Fibroblast of lung (primary cell): ENCODE results near the gene HPN. TPM values are rescaled to one million over a fixed set of nuclear protein-coding genes. Genes with fewer than 3 reads are reported as not detected.

ENCODE experiments used
- DNase-seq, 2 donors: peaks; one replicate each; pipeline versions ENCODE4 v3.0.0 to v3.0.0-alpha.2; 2010; ENCODE audit warnings: low read depth in 2 of 2
- H2AFZ ChIP-seq: 2 replicates; pipeline ENCODE4 v1.5.1; 2012; ENCODE audit warnings: low read length, control low read depth, inconsistent platforms
- H3K27ac ChIP-seq: 2 replicates; pipeline ENCODE4 v1.5.1; 2011; ENCODE audit warnings: low read length, control low read depth; ENCODE audit not compliant: insufficient read depth
- H3K27me3 ChIP-seq: 2 replicates; pipeline ENCODE4 v1.5.1; 2011; ENCODE audit warnings: mild to moderate bottlenecking, low read length; ENCODE audit not compliant: control insufficient read depth, insufficient read depth
- H3K36me3 ChIP-seq: 2 replicates; pipeline ENCODE4 v1.5.1; 2011; ENCODE audit warnings: low read length; ENCODE audit not compliant: control insufficient read depth, insufficient read depth
- H3K4me1 ChIP-seq: 2 replicates; pipeline ENCODE4 v1.5.1; 2011; ENCODE audit warnings: low read length; ENCODE audit not compliant: control insufficient read depth, insufficient read depth; ENCODE audit errors: extremely low read depth
- H3K4me2 ChIP-seq: 2 replicates; pipeline ENCODE4 v1.5.1; 2011; ENCODE audit warnings: low read length, control low read depth; ENCODE audit not compliant: insufficient read depth; ENCODE audit errors: extremely low read depth
- H3K4me3 ChIP-seq, 4 experiments: fragments of 200-600 bp in 1 of 4; sonication (generic) in 1 of 4; replicated peaks in 1 of 4; 2 replicates each; pipeline ENCODE4 v1.5.1; 2011 to 2016; ENCODE audit warnings: low read length in 4 of 4, low read depth in 3 of 4, mild to moderate bottlenecking in 3 of 4, control low read depth in 2 of 4, inconsistent platforms in 1 of 4, mixed read lengths in 1 of 4; ENCODE audit not compliant: insufficient read depth in 1 of 4; ENCODE audit errors: control extremely low read depth in 1 of 4
- H3K79me2 ChIP-seq: 2 replicates; pipeline ENCODE4 v1.5.1; 2012; ENCODE audit warnings: mild to moderate bottlenecking, low read length, inconsistent platforms; ENCODE audit not compliant: control insufficient read depth, insufficient read depth
- H3K9ac ChIP-seq: 2 replicates; pipeline ENCODE4 v1.5.1; 2011; ENCODE audit warnings: mild to moderate bottlenecking, low read length, control low read depth; ENCODE audit not compliant: insufficient read depth
- H3K9me3 ChIP-seq: 2 replicates; pipeline ENCODE4 v1.5.1; 2012; ENCODE audit warnings: low read depth, low read length; ENCODE audit not compliant: control insufficient read depth, insufficient read depth
- H4K20me1 ChIP-seq: 2 replicates; pipeline ENCODE4 v1.5.1; 2011; ENCODE audit warnings: low read length; ENCODE audit not compliant: control insufficient read depth, insufficient read depth; ENCODE audit errors: extremely low read depth
- EZH2 ChIP-seq: IDR thresholded peaks from 2 replicates; pipeline ENCODE4 v1.5.1; 2012; ENCODE audit warnings: low read length, control low read depth, mild to moderate bottlenecking; ENCODE audit errors: missing control alignments
- polyA plus RNA-seq, 2 donors: library from polyadenylated mRNA; depleted of rRNA in 1 of 2; stranded (reverse) in 1 of 2; unstranded in 1 of 2; fragments of >200 nt; gene quantifications; 2 replicates each; pipeline ENCODE4 v1.2.1, GENCODE V29; 2011 to 2012; ENCODE audit warnings: missing spikeins in 1 of 2
- total RNA-seq: library from RNA; depleted of rRNA; stranded (reverse); fragments of >200 nt; gene quantifications from 2 replicates; pipeline ENCODE4 v1.2.1, GENCODE V29; 2014
- TF ChIP-seq, protein P1 (sequence below), 2 donors: IDR thresholded peaks in 1 of 2; conservative IDR thresholded peaks in 1 of 2; 1 replicate in 1 of 2; 2 replicates in 1 of 2; pipeline ENCODE4 v1.5.1; 2011 to 2012; ENCODE audit warnings: low read length in 2 of 2, control low read depth in 1 of 2, inconsistent platforms in 1 of 2, low read depth in 1 of 2, mild to moderate bottlenecking in 1 of 2

HPN gene
- total and polyA plus RNA-seq, 2 donors (not counting 1 experiment from before 2014, with no cell fraction given) = 0.33 TPM; not detected in 1

DNA sequence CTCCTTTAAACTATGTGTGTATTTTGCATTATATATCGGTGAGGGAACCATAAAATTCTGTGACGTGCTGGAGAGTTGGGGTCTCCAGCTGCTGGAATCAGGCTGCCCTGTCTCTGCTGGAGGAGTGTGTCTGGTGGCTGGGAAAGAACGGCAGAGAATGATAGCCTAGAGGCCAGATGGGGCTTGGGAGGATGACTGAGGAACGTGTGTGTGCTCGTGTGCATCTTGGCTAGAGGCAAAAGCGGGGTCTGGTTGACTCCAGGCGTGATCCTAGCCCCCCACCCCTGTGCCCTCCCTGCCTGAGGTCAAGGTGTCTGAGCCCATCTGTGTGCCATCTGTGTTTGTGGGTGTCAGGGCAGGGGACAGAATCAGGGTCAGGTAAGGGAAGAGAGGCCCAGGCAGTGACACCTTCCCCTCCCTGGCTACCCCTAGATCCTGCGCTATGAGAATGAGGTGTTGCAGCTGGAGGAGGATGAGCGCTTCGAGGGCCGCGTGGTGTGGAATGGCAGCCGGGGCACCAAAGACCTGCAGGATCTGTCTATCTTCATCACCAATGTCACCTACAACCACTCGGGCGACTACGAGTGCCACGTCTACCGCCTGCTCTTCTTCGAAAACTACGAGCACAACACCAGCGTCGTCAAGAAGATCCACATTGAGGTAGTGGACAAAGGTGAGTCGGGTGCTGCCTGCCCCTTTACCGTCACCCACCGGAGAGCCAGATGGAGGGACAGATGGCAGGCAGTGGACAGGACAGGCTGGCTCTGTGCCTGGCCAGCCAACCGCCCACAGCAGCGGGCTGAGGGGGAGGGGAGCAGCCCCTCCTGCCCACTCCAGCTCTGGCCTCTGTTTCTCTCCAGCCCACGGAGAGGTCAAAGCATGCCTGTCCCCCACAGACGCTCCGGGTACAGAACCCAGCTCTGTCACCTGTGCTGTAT, 8.2 kb upstream of the HPN start:
- Histone ChIP-seq H3K4me3 (no peak overlapping the region), H3K4me2 (no peak overlapping the region), H3K9ac (no peak overlapping the region), H3K36me3 (peaks cover 5% of the 10 kb centered on the region), H3K79me2 (no peaks in the 10 kb centered on the region), H3K4me1 (peaks cover 3% of the 10 kb centered on the region), H3K9me3 (no peaks in the 10 kb centered on the region), H2AFZ (no peak overlapping the region), H3K27me3 (no peaks in the 10 kb centered on the region), H4K20me1 (no peaks in the 10 kb centered on the region), H3K27ac (no peak overlapping the region)
- DNase-seq = no peak
- TF ChIP-seq, protein P1, sequence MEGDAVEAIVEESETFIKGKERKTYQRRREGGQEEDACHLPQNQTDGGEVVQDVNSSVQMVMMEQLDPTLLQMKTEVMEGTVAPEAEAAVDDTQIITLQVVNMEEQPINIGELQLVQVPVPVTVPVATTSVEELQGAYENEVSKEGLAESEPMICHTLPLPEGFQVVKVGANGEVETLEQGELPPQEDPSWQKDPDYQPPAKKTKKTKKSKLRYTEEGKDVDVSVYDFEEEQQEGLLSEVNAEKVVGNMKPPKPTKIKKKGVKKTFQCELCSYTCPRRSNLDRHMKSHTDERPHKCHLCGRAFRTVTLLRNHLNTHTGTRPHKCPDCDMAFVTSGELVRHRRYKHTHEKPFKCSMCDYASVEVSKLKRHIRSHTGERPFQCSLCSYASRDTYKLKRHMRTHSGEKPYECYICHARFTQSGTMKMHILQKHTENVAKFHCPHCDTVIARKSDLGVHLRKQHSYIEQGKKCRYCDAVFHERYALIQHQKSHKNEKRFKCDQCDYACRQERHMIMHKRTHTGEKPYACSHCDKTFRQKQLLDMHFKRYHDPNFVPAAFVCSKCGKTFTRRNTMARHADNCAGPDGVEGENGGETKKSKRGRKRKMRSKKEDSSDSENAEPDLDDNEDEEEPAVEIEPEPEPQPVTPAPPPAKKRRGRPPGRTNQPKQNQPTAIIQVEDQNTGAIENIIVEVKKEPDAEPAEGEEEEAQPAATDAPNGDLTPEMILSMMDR (conservative IDR thresholded peaks at IDR 0.05 in 1 of 2, IDR thresholded peaks at IDR 0.05 in 1 of 2; ENCODE audit: low read depth in 1 of 2, low read length in 2 of 2) = no peak
- TF ChIP-seq EZH2 = no peak

DNA sequence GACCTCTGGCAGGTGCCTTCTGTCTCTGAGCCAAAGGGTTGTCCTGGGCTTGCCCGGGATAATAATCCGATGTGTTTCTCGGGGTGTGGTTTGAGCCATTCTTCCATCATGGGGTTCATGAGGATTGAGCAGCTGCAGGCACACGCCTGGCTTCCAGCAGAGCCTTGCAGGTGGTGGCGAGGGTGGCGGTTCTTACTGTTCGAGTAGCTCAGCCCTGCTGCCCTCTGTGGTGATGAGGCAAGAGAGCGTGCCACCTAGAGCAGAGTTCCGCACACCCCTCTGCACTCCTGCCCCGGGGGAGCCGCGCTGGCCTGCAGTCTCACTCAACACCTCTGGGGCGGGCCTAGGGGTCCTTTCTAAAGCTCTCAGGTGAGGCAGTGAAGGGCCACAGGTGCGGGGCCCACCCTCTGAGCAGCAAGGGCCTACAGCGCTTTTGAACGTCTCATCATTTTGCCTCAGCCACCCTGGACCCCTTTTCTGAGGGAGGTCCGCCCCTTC, 7.5 kb upstream of the HPN start:
- H3K79me2 ChIP-seq = no peaks in the 10 kb centered on the region
- H3K36me3 ChIP-seq = peaks cover 5% of the 10 kb centered on the region
- H3K9ac ChIP-seq = no peak overlapping the region
- no peak overlapping the region for H3K27ac ChIP-seq
- no peak for DNase-seq
- H2AFZ ChIP-seq = no peak overlapping the region
- TF ChIP-seq, protein P1 (conservative IDR thresholded peaks at IDR 0.05 in 1 of 2, IDR thresholded peaks at IDR 0.05 in 1 of 2; ENCODE audit: low read depth in 1 of 2, low read length in 2 of 2) = no peak
- no peak for TF ChIP-seq EZH2
- H3K4me3 ChIP-seq = no peak overlapping the region
- no peaks in the 10 kb centered on the region for H3K27me3 ChIP-seq
- no peaks in the 10 kb centered on the region for H4K20me1 ChIP-seq
- no peaks in the 10 kb centered on the region for H3K9me3 ChIP-seq
- peaks cover 3% of the 10 kb centered on the region for H3K4me1 ChIP-seq
- H3K4me2 ChIP-seq = no peak overlapping the region

DNA sequence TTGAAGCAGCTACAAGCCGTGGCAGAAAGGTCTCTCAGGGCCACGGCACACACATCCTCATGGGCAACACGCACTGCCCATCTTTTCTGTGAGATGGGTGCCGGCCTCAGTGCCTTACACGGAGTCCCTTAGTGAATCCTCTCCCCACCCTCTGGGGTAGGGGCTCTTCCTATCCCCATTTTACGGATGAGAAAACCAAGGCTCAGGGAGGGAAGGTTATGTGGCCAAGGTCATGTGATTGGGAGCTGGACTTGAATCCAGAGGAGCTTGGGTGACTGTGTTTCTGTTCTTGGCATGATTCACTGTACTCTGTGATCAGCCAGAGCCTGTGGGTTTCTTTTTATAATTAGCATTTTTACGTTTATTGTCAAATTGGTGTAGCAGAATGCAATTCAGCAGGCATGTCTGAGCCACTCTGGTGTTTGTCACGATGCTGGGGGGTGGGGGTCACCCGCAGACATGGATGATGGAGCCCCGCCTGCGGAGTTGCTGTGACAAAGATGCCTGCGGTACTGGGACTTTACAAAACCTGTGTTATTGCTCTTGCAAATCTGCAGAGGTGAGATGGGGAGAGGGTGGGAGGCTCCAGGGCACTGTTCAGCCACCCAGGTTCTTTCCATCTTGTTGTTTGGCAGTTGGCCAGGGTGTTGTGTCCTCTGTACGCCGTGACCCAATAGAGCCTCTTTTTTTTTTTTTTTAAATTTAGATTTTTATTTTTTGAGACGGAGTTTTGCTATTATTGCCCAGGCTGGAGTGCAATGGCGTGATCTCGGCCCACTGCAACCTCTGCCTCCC, 6.7 kb upstream of the HPN start:
- no peak overlapping the region for H3K4me3 ChIP-seq
- peaks cover 3% of the 10 kb centered on the region for H3K4me1 ChIP-seq
- TF ChIP-seq, protein P1 (conservative IDR thresholded peaks at IDR 0.05 in 1 of 2, IDR thresholded peaks at IDR 0.05 in 1 of 2; ENCODE audit: low read depth in 1 of 2, low read length in 2 of 2) = no peak
- no peak for TF ChIP-seq EZH2
- no peaks in the 10 kb centered on the region for H3K79me2 ChIP-seq
- no peak overlapping the region for H3K9ac ChIP-seq
- no peak overlapping the region for H3K4me2 ChIP-seq
- H4K20me1 ChIP-seq = no peaks in the 10 kb centered on the region
- no peak overlapping the region for H3K27ac ChIP-seq
- H2AFZ ChIP-seq = no peak overlapping the region
- peaks cover 5% of the 10 kb centered on the region for H3K36me3 ChIP-seq
- no peaks in the 10 kb centered on the region for H3K9me3 ChIP-seq
- no peak for DNase-seq
- H3K27me3 ChIP-seq = no peaks in the 10 kb centered on the region
